Prostate gland (tissue), 2 donors: ENCODE measurements around the gene KCNJ6.

Experiments
- CTCF ChIP-seq, 4 experiments: fragments of 200-600 bp in 2 of 4; fragments of 450-650 bp in 2 of 4; sonication (generic) in 2 of 4; IDR thresholded peaks; 1 replicate in 3 of 4; 2 replicates in 1 of 4; pipeline ENCODE4 v1.5.1; 2016 to 2019; ENCODE audit warnings: antibody characterized with exemption in 4 of 4, mild to moderate bottlenecking in 2 of 4, moderate library complexity in 2 of 4
- POLR2A ChIP-seq: fragments of 450-650 bp; IDR thresholded peaks from one replicate; pipeline ENCODE4 v1.6.1; 2016; ENCODE audit warnings: antibody characterized with exemption, mild to moderate bottlenecking
- POLR2AphosphoS5 ChIP-seq: sonication (generic); formaldehyde crosslinking; IDR thresholded peaks from one replicate; pipeline ENCODE4 v1.6.1; 2017; ENCODE audit warnings: antibody characterized with exemption

GRCh38 chr21:37683396-37684114 is 232.7 kb downstream of the KCNJ6 start:
- TF ChIP-seq POLR2A (no peak), CTCF (IDR thresholded peaks at IDR 0.05) (no peak), POLR2AphosphoS5 (no peak)
